NCI-H748 (cell line): ENCODE data around the gene DOK4.

Experiments used
- DNase-seq: peaks from one replicate; lab custom pipeline; 2025; ENCODE audit not compliant: unreplicated experiment; lab: John Stamatoyannopoulos, UW

DOK4 gene

DNA sequence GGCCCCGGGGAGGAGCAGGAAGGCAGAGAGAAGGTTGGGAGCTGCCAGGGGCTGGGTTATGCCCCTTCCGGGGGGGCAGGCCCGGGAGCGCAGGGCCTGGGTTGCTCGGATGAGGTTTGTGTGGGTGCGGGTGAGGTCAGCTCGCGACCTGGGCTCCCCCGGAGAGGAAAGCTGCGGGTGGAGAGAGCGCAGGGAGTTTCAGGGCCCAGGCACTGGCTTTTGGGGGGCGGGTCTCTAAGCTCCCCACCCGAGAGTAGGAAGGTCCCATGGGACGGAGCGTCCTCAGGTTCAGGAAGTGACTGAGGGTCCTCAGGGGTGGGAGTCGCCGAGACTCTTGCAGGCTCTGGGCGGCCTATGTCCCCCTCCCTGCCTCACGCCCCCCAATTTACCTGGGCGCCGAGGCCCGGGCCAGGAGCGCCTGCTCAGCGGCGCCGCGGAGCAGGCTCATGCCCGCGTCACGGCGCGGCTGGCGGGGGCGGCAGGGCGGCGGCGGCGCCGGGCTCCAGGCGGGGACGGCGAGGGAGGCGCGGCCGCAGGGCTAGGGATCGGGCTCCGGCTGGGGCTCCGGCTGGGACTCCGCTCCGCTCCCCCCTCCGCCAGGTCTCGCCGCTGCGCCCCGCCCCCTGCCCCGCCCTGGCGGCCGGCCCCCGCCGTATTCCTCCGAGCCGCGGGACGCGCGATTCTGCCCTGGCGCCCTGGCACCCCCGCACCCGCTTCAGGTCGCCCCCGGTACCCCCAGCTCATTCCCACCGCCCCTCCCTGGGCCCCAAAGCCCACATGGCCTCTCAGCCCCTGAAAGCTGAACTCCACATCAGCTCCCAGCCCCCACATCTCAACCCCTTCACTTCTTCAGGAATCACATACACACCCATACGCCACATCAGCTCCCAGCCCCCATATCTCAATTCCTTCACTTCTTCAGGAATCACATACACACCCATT, at the start of gene DOK4:
DOK4 (minus strand) TSS at position 578 of the 942 bp plus-strand sequence. CDS start 6,986 bp downstream, outside the sequence.
- DNase-seq: peak; percentile 69

DNA sequence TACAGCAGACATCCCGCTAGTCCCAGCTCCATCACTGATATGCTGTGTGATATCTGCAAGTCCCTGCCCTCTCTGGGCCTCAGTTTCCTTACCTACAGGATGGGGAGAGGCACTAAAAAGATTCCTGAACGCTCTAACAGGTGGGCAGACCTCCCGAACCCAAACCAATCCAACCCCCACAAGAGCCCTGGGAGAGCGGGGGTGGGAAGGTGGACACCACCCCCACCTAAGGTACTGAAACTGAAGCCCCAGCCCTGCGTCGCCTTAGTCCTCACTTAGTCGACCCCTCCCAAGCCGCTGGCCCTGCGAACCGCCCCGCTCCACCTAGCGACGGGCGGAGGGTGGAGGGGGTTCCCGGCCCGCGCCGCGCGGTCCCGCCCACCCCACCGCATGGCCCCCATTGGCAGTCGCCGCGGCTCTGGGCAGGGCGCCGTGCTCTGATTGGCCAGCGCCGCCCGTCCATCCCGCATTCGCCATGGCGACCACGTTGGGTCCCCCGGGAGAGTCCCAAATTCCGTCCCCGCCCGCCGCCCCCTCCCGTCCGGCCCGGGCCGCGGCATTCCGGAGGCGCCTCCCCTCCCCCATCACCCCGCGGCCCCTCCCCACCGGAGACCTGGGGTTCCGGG, 49.5 kb upstream of the DOK4 start:
- DNase-seq: peak; percentile 69

DNA sequence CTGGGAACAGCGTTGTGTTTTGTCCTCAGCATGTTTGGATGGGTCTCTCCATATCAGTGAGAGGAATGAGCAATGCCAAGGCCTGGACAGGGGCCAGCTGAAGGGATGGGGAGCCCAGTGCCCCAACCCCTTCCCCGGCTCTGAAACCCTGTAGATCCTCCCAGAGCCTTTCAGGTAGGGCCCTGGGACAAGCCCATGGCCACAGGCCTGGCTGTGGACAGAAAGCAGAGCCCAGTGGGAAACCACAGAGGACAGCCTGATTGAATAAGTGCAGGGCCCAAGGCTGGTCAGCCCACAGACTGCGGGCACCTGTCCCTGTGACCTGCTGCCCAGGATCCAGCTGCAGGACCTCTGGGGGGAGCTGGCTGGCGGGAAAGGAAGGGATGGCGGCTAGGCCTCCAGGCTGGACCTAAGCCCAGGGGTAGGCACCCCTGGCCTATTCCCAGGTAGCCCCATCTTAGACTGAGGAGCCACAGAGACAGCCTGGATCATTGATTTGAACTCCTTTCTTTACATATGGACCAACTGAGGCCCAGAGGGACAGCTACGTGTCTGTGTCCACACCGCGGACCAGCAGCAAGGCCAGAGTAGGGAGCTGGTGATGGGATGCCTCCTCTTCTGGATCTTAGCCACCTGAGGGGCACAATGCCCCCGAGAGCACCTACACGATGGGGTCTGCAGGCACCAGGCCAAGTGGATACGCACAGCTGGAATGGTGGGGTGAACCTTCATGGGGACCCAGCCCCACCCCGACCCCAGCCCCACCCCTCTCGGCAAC, 48.8 kb upstream of the DOK4 start:
- no peak for DNase-seq

DNA sequence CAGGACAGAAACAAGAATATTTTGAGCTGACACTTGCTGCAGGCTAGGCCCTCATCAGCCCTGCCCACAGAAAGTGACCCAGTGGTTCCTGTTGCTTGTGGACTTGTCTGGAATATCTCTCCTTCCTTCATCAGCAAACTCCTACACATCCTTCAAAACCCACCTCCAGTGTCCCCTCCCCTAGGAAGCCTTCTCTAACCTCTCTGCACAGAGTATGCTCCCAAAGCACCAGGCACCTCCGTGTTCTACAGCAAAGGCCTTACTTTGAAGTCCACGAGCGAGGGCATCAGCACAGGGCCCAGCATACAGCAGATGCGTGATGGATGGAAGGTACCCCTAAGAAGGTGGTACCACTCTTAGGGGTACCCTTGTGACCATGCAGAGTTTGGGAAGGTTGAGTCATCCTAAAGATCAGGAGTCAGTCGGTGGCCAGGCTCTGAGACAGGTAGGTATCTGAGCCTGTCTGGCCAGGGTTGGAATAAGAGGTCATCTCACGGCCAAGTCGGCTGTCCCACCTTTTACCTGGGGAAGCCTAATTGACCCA, 48.1 kb upstream of the DOK4 start:
- DNase-seq: no peak

DNA sequence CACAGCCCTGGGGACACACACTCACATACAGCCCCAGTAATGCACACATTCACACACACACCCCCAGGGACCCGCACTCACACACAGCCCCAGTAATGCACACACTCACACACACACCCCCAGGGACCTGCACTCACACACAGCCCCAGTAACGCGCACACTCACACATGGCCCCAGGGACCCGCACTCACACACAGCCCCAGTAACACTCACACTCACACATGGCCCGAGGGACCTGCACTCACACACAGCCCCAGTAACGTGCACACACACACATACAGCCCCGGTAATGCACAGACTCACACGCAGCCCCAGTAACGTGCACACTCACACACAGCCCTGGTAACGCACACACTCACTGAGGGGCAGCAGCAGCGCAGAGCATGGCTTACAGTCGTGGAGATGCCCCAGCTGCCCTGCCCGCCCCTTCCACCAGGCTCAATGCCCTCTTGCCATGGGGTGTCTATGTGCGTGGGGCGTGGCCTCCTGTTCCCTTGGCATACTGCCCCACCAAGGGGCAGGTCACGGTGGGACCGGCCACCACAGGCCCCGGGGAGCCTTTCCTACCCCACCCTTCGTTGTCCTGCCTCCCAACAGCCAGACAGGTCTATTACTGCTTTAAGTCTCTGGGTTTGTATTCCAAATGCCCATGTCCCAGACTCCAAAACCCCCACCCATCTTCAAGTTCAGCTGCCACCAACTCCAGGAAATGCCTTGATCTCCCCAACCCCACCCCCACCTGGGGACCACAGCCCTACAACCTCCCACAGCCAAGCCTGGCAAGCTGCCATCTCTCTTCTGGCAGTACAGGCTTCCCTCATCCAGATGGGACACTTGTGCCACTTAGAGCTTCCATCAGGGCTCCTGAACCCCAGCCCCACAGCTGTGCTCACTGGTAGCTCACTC, 47.4 kb upstream of the DOK4 start:
- DNase-seq: no peak

DNA sequence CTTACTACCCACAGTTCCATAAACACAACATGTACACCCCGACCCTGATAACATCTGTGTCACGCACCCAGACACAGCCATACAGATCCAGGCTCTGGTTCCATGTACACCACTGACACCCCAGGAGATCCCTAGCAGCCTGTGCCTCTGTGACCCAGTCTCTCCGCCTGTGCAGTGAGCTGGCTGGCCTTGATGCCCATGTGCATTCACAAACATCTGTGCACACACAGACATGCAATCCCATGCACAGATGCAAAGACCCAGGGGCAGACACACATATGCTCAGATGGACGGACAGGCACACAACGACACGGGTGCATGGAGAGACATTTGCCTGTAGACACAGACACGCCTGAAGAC, 46.0 kb upstream of the DOK4 start:
- DNase-seq: no peak

DNA sequence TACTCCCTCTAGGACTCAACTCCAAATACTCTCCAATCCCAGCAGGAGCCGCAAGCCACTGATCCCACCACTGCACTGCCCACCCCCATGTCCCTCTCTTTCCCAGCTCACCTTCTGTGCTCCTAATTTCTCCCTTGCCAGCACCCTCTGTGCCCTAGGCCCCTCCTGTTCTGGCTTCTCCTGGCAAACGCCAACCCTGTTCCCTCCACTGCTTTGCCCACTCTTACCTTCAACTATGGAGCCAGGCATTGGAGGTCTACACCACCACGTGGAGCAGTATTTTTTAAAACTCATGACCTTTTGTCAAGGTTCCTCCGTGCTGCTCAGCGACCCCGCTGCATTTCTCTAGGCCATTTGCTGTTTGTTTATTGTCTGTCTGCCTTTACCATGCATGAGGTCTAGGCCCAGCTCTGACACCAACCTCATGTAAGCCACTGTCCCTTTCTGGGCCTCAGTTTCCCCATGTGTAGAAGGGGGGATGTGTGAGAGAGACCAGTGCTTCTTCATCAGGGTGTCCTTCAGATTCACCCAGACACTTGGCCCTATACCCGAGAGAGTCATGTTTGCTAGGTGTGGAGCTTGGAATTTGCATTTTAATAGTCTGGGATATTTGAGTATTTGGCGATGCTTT, 45.5 kb upstream of the DOK4 start:
- DNase-seq: no peak

DNA sequence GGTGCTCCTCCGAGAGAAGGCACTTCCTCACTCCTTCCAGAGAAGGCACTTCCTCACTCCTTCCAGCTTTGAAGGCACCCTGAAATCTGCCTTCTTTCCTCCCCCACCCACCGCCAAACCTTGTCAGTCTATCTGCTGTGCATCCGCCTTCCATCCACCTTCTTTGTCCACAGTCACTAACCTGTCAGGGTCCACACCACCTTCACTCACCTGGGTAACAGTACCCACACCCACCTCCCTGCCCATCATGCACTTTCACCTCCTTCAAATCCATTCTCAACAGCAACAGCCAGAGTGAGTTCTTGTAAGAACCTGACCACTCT, 44.9 kb upstream of the DOK4 start:
- DNase-seq: no peak

DNA sequence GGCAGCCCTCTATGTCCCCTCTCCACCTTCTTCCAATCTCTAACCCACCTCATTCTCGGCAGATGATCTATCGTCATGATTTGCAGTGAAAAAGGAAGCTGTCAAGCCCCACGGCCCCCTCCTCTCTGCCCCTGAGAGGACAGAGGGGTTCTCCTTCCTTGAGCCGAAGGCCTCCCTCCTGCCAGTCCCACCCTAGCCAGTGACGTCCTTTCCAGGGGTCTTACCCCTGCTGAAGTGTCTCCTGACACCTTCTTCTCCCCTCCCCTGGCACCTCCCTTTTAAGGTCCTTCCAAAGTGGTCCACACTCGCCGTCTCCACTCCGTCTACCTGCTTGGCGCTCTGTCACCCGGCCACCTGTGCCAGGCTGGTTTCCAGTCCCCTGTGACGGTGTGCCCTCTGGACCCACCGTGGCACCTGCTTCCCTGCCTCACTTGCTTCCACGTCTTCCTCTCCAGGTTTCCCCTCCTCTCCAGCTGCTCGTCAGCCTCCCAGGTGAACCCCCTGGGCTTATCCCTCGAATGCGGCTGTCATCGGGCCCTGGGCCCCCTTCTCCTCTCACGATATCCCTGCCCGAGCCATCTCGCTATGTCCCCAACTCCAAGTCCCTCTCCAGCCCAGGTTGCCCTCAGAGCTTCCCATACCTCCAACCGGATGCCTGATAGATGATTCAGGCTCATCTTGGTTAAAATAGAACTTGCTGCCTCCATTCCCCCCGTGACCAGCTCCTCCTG, 44.4 kb upstream of the DOK4 start:
- no peak for DNase-seq

DNA sequence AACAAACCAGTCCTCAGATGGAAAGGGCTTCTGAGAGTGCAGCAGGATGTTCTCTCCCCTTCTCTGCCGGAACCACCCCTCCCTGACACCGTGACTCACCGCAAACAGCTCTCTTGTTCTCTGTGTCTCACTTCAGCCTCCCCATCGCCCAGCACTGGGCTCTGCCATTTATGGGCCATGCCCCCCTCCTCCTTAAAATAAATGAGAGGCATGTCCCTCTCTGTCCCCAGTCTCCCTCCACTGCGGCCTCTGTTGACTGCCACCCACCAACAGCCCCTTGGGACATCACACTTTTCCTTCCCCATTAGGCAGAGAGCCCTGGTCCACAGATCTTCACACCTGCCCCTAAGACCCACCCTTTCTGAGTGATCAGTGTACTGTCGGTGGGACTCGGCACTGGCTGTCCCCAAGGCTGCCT, 43.8 kb upstream of the DOK4 start:
- no peak for DNase-seq

DNA sequence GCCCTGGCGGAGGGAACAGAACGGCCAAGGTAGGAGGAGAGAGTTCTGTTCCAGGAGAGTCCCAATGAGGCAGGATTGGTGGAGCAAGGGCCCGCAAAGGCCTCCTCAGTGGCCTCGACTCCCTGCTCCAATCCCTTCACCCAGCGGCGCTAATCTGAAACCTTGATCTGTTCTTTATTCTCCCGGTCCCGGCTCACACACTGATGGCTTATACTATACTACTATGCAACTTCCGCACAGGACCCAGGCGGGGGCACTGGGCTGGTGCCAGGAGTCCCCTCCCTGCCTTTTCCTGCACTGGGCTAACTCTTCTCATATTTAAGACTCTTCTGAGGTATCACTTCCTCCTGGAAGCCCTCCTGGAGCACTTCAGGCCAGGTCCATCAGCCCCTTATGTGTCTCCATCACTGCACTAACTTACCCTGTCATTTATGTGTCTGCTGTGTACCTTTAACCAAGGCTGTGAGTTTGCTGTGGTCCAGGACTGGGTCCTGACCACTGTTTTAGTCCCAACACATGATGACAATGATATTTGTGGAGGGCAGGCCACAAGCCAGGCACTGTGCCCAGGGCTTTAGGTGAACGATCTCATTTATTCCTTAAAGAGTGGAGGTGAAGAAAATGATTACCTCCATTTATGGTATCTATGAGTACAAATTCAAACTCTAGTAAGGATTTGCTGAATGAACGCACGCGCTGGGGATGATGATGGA, 43.3 kb upstream of the DOK4 start:
- DNase-seq: no peak

DNA sequence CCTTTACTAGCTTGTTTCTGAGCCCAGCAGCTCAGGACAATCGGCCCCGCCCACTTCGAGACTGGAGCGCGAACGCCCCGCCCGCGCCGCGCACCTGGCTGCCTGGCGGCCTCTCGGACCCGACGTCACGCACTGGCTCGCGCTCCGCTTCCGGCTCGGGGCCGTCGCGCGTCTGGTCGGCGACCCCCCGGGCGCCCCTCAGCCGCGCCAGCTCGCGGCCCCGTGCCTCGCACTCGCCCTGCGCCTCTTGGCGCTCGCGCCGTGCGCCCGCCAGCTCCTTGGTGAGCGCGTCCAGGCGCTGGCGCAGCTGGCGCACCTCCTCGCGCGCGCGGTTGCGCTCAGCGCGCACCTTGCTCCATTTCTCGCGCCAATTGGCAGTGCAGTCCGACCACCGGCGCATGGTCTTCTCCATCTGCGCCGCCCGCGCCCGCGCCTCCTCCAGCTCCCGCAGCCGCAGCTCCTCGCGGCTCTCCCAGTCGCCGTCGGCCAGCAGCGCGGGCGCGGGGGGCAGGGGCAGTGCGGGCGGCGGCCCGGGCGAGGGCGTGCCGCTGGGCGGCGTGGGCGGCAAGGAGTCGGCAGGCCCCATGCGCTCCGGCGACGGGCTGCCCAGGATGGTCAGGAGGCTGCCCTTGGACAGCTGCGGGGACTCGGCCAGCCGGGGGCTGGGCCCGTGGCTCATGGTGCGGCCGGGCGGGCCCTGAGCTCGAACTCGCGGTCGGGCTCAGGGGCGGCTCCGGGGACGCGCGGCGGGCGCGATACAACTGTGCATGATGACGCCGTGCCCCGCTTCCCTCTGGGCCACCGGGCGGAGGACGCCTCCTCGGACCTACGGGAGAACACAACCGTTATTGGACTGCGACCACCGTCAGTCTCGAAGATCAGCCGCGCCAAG, 42.5 kb upstream of the DOK4 start:
- no peak for DNase-seq

DNA sequence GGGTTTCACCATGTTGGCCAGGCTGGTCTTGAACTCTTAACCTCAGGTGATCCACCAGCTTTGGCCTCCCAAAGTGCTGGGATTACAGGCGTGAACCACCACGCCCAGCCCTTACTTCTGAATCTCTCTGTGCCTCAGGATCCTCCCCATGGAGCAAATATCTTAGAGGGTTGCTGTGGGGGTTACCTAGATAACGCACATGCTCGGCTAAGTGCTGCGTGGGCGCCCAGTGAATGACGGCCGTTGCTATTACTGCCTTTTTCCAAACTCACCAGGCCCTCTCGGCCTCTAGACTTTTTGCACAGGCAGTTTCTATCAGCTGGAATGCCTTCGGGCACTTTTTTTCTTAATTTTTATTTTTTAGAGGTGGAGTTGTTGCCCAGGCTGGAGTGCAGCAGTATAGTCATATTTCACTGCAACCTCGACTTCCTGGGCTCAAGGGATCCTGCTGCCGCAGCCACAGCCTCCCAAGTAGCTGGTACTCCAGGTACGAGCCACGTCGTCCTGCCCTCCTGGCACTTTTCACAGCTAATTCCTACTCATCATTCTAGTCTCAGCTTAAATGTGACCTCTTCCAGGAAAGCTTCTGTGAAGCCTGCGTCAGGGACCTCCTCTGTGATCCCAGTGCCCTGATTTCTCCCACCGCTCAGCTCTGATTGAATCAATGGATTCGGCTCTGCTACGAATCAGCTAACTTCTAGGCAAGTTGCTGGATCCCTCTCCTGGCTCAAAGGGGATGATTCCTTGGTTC, 41.5 kb upstream of the DOK4 start:
- DNase-seq: no peak

DNA sequence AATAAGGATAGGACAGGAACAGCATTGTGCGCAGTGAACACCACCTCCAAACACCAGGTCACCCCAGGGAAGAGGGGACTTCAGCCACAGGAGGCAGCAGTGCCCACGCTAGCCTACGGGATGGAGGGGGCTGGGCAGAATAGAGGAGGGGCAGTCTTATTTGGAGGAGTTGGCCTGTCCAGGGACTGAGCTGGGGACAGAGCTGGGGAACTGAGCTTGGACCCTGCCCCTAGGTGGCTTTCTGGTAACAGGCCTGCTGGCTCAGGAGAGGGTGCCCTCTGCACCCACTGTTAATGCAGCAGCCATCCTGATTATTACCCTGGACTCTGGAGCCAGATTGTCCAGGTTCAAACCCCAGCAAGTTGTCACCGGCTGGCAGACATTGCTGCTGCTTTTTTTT, 40.7 kb upstream of the DOK4 start:
- DNase-seq: no peak

DNA sequence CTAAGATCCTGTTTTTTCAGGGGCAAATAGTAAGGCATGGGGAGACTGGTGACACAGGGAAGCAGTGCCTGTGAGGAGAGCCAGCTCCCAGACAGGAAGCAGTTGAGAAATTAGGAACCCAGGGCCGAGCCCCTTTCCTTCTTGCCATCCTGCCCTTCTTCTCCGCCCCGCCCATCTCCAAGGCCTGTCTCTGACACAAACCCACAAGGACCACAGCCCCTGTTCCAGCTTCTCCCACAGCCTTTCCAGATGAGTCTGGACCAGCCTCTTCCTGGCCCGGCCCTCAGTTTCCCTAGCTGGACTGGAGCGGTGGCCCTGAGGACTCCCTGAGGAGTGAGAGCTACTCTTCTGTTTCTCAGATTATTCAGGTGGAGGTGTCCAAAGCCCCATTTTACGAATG, 40.2 kb upstream of the DOK4 start:
- no peak for DNase-seq

DNA sequence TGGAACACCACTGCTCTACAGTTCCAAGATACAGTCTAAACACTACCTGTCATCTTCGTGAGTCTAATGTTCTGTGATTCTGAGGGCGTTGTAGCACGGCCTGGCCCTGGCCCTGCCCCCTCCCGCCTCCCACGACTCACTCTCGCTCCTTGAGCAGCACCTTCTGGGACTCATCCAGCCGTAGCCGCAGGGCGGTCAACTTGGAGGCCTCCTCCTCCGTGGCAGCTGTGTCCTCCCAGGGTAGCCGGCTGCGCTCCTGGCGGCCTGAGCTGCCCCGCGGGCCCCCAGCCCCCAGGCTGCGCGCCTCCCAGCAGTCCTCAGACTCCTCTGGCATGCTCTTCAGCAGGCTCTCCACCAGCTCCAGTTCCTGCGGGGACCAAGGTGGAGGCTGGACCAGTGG, 39.5 kb upstream of the DOK4 start:
- DNase-seq: no peak

DNA sequence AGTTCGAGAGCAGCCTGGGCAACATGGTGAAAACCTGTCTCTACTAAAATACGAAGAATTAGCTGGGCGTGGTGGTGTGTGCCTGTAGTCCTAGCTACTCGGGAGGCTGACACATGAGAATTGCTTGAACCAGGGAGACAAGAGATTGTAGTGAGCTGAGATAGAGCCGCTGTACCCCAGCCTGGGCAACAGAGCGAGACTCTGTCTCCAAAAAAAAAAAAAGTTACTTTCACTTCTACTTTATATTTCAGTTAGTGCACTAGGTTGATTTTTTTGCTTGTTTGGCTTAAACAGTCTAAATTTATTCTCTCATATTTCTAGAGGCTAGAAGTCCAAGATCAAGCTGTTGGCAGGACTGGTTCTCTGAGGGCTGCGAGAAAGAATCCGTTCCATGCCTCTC, 36.7 kb upstream of the DOK4 start:
- no peak for DNase-seq
